Loucy (cell line): Measurements from ENCODE around the gene THEM5.

Experiments
- H2AFZ ChIP-seq: fragments of 200-600 bp; sonication (generic); 2 replicates; pipeline ENCODE4 v1.6.0; 2016; ENCODE audit warnings: antibody characterized with exemption, mild to moderate bottlenecking, low read length, moderate library complexity
- H3F3A ChIP-seq: fragments of 200-600 bp; 2 replicates; pipeline ENCODE4 v1.6.0; 2016; ENCODE audit warnings: antibody characterized with exemption, low read depth, mild to moderate bottlenecking
- H3K27me3 ChIP-seq: fragments of 200-600 bp; sonication (generic); 2 replicates; pipeline ENCODE4 v1.6.1; 2014; ENCODE audit warnings: low read length, mild to moderate bottlenecking; ENCODE audit not compliant: insufficient read depth, poor library complexity, severe bottlenecking
- H3K36me3 ChIP-seq: fragments of 200-600 bp; sonication (generic); 2 replicates; pipeline ENCODE4 v1.6.1; 2016; ENCODE audit warnings: low read length; ENCODE audit not compliant: insufficient read depth
- H3K4me1 ChIP-seq: fragments of 200-600 bp; sonication (generic); 2 replicates; pipeline ENCODE4 v1.5.1; 2014; ENCODE audit warnings: low read length, mild to moderate bottlenecking; ENCODE audit not compliant: insufficient read depth, poor library complexity, severe bottlenecking
- H3K4me2 ChIP-seq: fragments of 200-600 bp; sonication (generic); 2 replicates; pipeline ENCODE4 v1.6.0; 2014; ENCODE audit warnings: antibody characterized with exemption, low read length, low read depth, mild to moderate bottlenecking; ENCODE audit not compliant: poor library complexity, severe bottlenecking
- H3K4me3 ChIP-seq: fragments of 200-600 bp; sonication (generic); 2 replicates; pipeline ENCODE4 v1.5.1; 2014; ENCODE audit warnings: low read length, mild to moderate bottlenecking, mixed read lengths; ENCODE audit not compliant: poor library complexity, severe bottlenecking
- H3K79me2 ChIP-seq: fragments of 200-600 bp; sonication (generic); 2 replicates; pipeline ENCODE4 v1.6.1; 2014; ENCODE audit warnings: low read length; ENCODE audit not compliant: insufficient read depth
- H3K9ac ChIP-seq: fragments of 200-600 bp; sonication (generic); 2 replicates; pipeline ENCODE4 v1.6.0; 2014; ENCODE audit warnings: mild to moderate bottlenecking, low read depth, low read length, moderate library complexity; ENCODE audit not compliant: poor library complexity, severe bottlenecking
- H3K9me2 ChIP-seq: fragments of 200-600 bp; sonication (generic); replicated peaks from 2 replicates; pipeline ENCODE4 v1.6.1; 2016; ENCODE audit warnings: low read depth, low read length, mixed read lengths
- H3K9me3 ChIP-seq: fragments of 200-600 bp; sonication (generic); 2 replicates; pipeline ENCODE4 v1.6.1; 2014; ENCODE audit warnings: mild to moderate bottlenecking, antibody characterized with exemption, low read length, low read depth; ENCODE audit not compliant: insufficient read depth
- H4K20me1 ChIP-seq: fragments of 200-600 bp; sonication (generic); 2 replicates; pipeline ENCODE4 v1.6.0; 2014; ENCODE audit warnings: antibody characterized with exemption, low read length, mild to moderate bottlenecking; ENCODE audit not compliant: insufficient read depth, poor library complexity, severe bottlenecking
- EZH2phosphoT487 ChIP-seq: fragments of 200-600 bp; IDR thresholded peaks from 2 replicates; pipeline ENCODE4 v1.6.1; 2018; ENCODE audit warnings: antibody characterized with exemption, mild to moderate bottlenecking, moderate library complexity, borderline replicate concordance
- TF ChIP-seq, protein P1 (sequence below): fragments of 200-600 bp; sonication (generic); conservative IDR thresholded peaks from 2 replicates; pipeline ENCODE4 v1.5.1; 2014; ENCODE audit warnings: mild to moderate bottlenecking, antibody characterized with exemption, low read length

THEM5 gene

DNA sequence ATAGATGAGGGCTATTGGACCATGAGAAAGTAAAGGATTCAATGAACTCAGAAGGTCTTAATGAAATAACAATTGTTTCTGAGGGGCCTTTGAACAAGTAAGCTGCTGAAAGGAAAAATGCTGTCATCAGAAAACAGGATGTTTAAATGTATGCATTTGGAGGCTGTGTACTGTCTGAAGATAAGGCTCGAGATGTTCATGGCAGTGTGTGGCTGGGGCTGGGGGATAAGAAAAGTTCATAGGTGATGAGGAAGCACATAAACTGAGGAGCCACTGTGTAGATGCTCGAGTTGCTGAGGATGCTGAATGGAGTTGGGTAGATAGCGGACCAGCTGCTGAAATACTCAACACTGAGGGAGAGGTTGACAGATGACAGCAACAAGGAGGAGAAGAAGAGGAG is 38.0 kb upstream of the THEM5 start:
- no peak overlapping the region for H3K4me2 ChIP-seq
- no peaks in the 10 kb centered on the region for H3K36me3 ChIP-seq
- no peaks in the 10 kb centered on the region for H3K9me3 ChIP-seq
- no peaks in the 10 kb centered on the region for H3K9me2 ChIP-seq
- H3K27me3 ChIP-seq = no peaks in the 10 kb centered on the region
- H2AFZ ChIP-seq = no peak overlapping the region
- no peaks in the 10 kb centered on the region for H3F3A ChIP-seq
- no peaks in the 10 kb centered on the region for H3K79me2 ChIP-seq
- no peaks in the 10 kb centered on the region for H4K20me1 ChIP-seq
- no peaks in the 10 kb centered on the region for H3K4me1 ChIP-seq
- no peak for TF ChIP-seq EZH2phosphoT487
- TF ChIP-seq, protein P1, sequence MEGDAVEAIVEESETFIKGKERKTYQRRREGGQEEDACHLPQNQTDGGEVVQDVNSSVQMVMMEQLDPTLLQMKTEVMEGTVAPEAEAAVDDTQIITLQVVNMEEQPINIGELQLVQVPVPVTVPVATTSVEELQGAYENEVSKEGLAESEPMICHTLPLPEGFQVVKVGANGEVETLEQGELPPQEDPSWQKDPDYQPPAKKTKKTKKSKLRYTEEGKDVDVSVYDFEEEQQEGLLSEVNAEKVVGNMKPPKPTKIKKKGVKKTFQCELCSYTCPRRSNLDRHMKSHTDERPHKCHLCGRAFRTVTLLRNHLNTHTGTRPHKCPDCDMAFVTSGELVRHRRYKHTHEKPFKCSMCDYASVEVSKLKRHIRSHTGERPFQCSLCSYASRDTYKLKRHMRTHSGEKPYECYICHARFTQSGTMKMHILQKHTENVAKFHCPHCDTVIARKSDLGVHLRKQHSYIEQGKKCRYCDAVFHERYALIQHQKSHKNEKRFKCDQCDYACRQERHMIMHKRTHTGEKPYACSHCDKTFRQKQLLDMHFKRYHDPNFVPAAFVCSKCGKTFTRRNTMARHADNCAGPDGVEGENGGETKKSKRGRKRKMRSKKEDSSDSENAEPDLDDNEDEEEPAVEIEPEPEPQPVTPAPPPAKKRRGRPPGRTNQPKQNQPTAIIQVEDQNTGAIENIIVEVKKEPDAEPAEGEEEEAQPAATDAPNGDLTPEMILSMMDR = no peak
- no peak overlapping the region for H3K9ac ChIP-seq
- H3K4me3 ChIP-seq = no peak overlapping the region

DNA sequence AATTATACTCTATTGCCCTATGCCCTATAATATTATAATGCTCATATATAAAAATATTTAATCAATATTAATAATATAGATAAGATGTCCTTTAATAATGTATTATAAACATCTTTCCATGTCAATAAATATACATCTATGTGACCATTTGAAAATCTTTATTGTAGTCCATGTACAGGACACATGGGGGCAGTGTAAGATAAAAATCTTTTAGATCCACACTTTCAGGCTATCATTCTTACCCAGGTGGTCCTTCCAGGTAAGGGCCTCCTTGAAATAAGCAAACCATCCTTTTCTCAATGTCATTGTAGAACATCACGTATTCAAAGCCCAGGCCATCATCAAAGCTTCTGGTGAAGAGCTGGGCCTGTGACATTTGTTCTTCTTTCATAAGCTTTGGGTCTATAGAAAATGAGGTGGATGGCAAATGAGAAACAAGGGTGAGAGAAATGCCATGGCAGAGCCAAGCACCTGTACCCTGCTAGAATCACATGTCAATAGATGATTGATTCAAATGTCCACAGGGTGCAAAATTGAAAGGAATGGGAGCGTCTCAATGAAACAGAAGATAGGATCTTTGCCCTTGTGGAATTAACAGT is 35.6 kb upstream of the THEM5 start:
- Histone ChIP-seq H3K9me3 (no peaks in the 10 kb centered on the region), H3K9ac (no peak overlapping the region), H3K36me3 (no peaks in the 10 kb centered on the region), H3K4me3 (no peak overlapping the region), H3K4me2 (no peak overlapping the region), H4K20me1 (no peaks in the 10 kb centered on the region), H3K4me1 (no peaks in the 10 kb centered on the region), H3K79me2 (no peaks in the 10 kb centered on the region), H2AFZ (no peak overlapping the region), H3F3A (no peaks in the 10 kb centered on the region), H3K9me2 (no peaks in the 10 kb centered on the region), H3K27me3 (no peaks in the 10 kb centered on the region)
- TF ChIP-seq, protein P1 = peak; percentile 60
- TF ChIP-seq EZH2phosphoT487 = no peak

DNA sequence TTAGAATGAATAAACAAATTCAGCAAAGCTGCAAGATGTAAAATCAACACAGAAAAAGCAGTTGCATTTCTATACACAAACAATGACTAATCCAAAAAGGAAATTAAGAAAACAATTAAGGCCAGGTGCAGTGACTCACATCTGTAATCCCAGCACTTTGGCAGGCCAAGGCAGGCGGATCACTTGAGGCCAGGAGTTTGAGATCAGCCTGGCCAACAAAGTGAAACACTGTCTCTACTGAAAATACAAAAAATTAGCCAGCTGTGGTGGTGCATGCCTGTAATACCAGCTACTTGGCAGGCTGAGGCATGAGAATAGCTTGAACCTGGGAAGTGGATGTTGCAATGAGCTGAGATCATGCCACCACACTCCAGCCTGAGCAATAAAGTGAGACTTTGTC is 33.5 kb upstream of the THEM5 start:
- no peak for TF ChIP-seq EZH2phosphoT487
- TF ChIP-seq, protein P1 = no peak
- Histone ChIP-seq H3K4me3 (no peak overlapping the region), H3K4me1 (no peaks in the 10 kb centered on the region)

More for the DNA sequence above, 33.5 kb upstream of the THEM5 start:
- Histone ChIP-seq H2AFZ (no peak overlapping the region), H3K9ac (no peak overlapping the region), H3K79me2 (no peaks in the 10 kb centered on the region), H3K9me2 (no peaks in the 10 kb centered on the region), H3K36me3 (no peaks in the 10 kb centered on the region), H3K27me3 (no peaks in the 10 kb centered on the region), H3K4me2 (no peak overlapping the region), H3K9me3 (no peaks in the 10 kb centered on the region), H4K20me1 (no peaks in the 10 kb centered on the region), H3F3A (no peaks in the 10 kb centered on the region)
